Fibroblast of lung (primary cell): Measurements from ENCODE around the gene RNF217. TPM values are rescaled to one million over a fixed set of nuclear protein-coding genes. Genes with fewer than 3 reads are reported as not detected.

Experiments used
- DNase-seq, 2 donors: peaks; one replicate each; pipeline versions ENCODE4 v3.0.0 to v3.0.0-alpha.2; 2010; ENCODE audit warnings: low read depth in 2 of 2
- H2AFZ ChIP-seq: 2 replicates; pipeline ENCODE4 v1.5.1; 2012; ENCODE audit warnings: low read length, control low read depth, inconsistent platforms
- H3K27ac ChIP-seq: 2 replicates; pipeline ENCODE4 v1.5.1; 2011; ENCODE audit warnings: low read length, control low read depth; ENCODE audit not compliant: insufficient read depth
- H3K27me3 ChIP-seq: 2 replicates; pipeline ENCODE4 v1.5.1; 2011; ENCODE audit warnings: mild to moderate bottlenecking, low read length; ENCODE audit not compliant: control insufficient read depth, insufficient read depth
- H3K36me3 ChIP-seq: 2 replicates; pipeline ENCODE4 v1.5.1; 2011; ENCODE audit warnings: low read length; ENCODE audit not compliant: control insufficient read depth, insufficient read depth
- H3K4me1 ChIP-seq: 2 replicates; pipeline ENCODE4 v1.5.1; 2011; ENCODE audit warnings: low read length; ENCODE audit not compliant: control insufficient read depth, insufficient read depth; ENCODE audit errors: extremely low read depth
- H3K4me2 ChIP-seq: 2 replicates; pipeline ENCODE4 v1.5.1; 2011; ENCODE audit warnings: low read length, control low read depth; ENCODE audit not compliant: insufficient read depth; ENCODE audit errors: extremely low read depth
- H3K4me3 ChIP-seq, 4 experiments: fragments of 200-600 bp in 1 of 4; sonication (generic) in 1 of 4; replicated peaks in 1 of 4; 2 replicates each; pipeline ENCODE4 v1.5.1; 2011 to 2016; ENCODE audit warnings: low read length in 4 of 4, low read depth in 3 of 4, mild to moderate bottlenecking in 3 of 4, control low read depth in 2 of 4, inconsistent platforms in 1 of 4, mixed read lengths in 1 of 4; ENCODE audit not compliant: insufficient read depth in 1 of 4; ENCODE audit errors: control extremely low read depth in 1 of 4
- H3K79me2 ChIP-seq: 2 replicates; pipeline ENCODE4 v1.5.1; 2012; ENCODE audit warnings: mild to moderate bottlenecking, low read length, inconsistent platforms; ENCODE audit not compliant: control insufficient read depth, insufficient read depth
- H3K9ac ChIP-seq: 2 replicates; pipeline ENCODE4 v1.5.1; 2011; ENCODE audit warnings: mild to moderate bottlenecking, low read length, control low read depth; ENCODE audit not compliant: insufficient read depth
- H3K9me3 ChIP-seq: 2 replicates; pipeline ENCODE4 v1.5.1; 2012; ENCODE audit warnings: low read depth, low read length; ENCODE audit not compliant: control insufficient read depth, insufficient read depth
- H4K20me1 ChIP-seq: 2 replicates; pipeline ENCODE4 v1.5.1; 2011; ENCODE audit warnings: low read length; ENCODE audit not compliant: control insufficient read depth, insufficient read depth; ENCODE audit errors: extremely low read depth
- EZH2 ChIP-seq: IDR thresholded peaks from 2 replicates; pipeline ENCODE4 v1.5.1; 2012; ENCODE audit warnings: low read length, control low read depth, mild to moderate bottlenecking; ENCODE audit errors: missing control alignments
- polyA plus RNA-seq, 2 donors: library from polyadenylated mRNA; depleted of rRNA in 1 of 2; stranded (reverse) in 1 of 2; unstranded in 1 of 2; fragments of >200 nt; gene quantifications; 2 replicates each; pipeline ENCODE4 v1.2.1, GENCODE V29; 2011 to 2012; ENCODE audit warnings: missing spikeins in 1 of 2
- total RNA-seq: library from RNA; depleted of rRNA; stranded (reverse); fragments of >200 nt; gene quantifications from 2 replicates; pipeline ENCODE4 v1.2.1, GENCODE V29; 2014
- TF ChIP-seq, protein P1 (sequence below), 2 donors: IDR thresholded peaks in 1 of 2; conservative IDR thresholded peaks in 1 of 2; 1 replicate in 1 of 2; 2 replicates in 1 of 2; pipeline ENCODE4 v1.5.1; 2011 to 2012; ENCODE audit warnings: low read length in 2 of 2, control low read depth in 1 of 2, inconsistent platforms in 1 of 2, low read depth in 1 of 2, mild to moderate bottlenecking in 1 of 2

The RNF217 gene
- total and polyA plus RNA-seq, 2 donors (not counting 1 experiment from before 2014, with no cell fraction given): 13.2 to 19.5 TPM

DNA sequence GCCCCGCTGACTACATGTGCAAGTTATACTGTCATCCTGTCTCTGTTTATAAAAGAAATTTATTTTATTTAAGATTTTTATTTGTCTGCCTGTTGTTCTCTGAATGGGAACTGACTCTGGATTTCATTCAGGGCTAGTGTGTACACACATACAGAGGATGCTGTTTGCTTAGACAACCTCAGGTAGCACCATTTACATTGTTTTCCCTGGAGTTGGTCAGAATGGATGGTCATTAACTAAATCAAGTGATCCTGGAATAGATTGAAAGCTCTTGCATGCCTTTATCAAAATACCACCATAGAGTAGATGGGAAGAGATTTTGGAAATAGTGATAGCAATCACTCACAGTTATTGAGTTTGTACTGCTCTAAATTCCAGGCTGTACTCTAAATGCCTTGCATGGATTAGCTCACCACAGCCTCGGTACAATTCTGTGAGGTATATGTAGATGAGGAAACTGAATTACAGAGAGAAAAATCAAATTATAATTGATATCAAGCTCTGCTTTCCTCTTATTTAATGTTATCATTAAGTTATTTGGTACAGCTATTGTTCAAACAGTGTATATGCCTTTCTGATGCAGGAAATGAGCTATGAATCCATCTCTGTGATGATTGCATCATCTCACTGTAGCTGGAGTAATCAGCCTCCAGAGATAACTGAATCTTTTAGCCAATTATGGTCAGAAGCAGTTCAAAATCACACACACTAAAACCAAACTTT lies 51.9 kb downstream of the RNF217 start:
- Histone ChIP-seq H3K4me2 (peak overlapping the region; percentile 8), H3K9ac (no peak overlapping the region), H4K20me1 (no peaks in the 10 kb centered on the region), H3K27ac (no peak overlapping the region), H3K4me3 (no peak overlapping the region), H3K9me3 (no peaks in the 10 kb centered on the region), H3K36me3 (no peaks in the 10 kb centered on the region), H3K4me1 (peaks cover 11% of the 10 kb centered on the region), H2AFZ (no peak overlapping the region), H3K79me2 (no peaks in the 10 kb centered on the region), H3K27me3 (no peaks in the 10 kb centered on the region)
- peak; percentile 85 to 88 for DNase-seq
- no peak for TF ChIP-seq EZH2
- TF ChIP-seq, protein P1, sequence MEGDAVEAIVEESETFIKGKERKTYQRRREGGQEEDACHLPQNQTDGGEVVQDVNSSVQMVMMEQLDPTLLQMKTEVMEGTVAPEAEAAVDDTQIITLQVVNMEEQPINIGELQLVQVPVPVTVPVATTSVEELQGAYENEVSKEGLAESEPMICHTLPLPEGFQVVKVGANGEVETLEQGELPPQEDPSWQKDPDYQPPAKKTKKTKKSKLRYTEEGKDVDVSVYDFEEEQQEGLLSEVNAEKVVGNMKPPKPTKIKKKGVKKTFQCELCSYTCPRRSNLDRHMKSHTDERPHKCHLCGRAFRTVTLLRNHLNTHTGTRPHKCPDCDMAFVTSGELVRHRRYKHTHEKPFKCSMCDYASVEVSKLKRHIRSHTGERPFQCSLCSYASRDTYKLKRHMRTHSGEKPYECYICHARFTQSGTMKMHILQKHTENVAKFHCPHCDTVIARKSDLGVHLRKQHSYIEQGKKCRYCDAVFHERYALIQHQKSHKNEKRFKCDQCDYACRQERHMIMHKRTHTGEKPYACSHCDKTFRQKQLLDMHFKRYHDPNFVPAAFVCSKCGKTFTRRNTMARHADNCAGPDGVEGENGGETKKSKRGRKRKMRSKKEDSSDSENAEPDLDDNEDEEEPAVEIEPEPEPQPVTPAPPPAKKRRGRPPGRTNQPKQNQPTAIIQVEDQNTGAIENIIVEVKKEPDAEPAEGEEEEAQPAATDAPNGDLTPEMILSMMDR (conservative IDR thresholded peaks at IDR 0.05 in 1 of 2, IDR thresholded peaks at IDR 0.05 in 1 of 2; ENCODE audit: low read depth in 1 of 2, low read length in 2 of 2): no peak

DNA sequence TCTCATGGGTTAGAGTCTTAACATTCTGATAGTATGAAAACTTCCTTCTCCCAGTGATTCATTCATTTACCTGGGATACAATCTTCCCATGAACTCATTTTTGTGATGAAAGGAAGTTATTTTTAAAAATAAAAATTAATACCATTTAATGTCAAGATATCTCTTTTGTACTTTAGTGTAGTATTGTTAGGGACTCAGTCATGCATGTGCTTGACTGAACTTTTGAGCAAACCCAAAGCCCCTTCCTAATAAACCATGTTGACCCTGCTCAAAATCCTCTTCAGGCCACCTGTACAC lies 52.4 kb downstream of the RNF217 start:
- no peaks in the 10 kb centered on the region for H3K79me2 ChIP-seq

DNA sequence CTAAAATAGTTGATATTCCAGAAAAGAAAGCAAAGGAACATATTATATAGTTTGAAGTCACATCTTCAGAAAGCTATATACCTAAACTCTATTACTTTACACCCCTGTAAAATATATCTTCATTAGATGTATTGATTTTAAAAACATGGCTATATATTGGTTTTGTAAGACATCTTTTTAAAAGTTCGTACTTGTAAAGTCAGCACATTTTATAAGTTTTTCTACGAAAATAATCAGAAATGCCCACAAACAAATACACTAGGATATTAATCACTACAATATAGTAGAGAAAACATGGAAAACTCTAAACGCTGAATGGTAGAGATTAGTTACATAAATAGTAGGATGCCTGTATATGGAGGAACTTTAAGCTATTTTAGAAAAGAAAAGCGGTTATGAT lies 52.9 kb downstream of the RNF217 start:
- H3K79me2 ChIP-seq: no peaks in the 10 kb centered on the region
- peaks cover 6% of the 10 kb centered on the region for H3K4me1 ChIP-seq
- H3K4me2 ChIP-seq: no peak overlapping the region
- no peak for DNase-seq
- H2AFZ ChIP-seq: no peak overlapping the region
- H3K27ac ChIP-seq: no peak overlapping the region
- H3K36me3 ChIP-seq: no peaks in the 10 kb centered on the region
- H3K9me3 ChIP-seq: no peaks in the 10 kb centered on the region
- TF ChIP-seq, protein P1 (conservative IDR thresholded peaks at IDR 0.05 in 1 of 2, IDR thresholded peaks at IDR 0.05 in 1 of 2; ENCODE audit: low read depth in 1 of 2, low read length in 2 of 2): no peak
- no peak for TF ChIP-seq EZH2
- no peaks in the 10 kb centered on the region for H3K27me3 ChIP-seq
- H4K20me1 ChIP-seq: no peaks in the 10 kb centered on the region
- no peak overlapping the region for H3K9ac ChIP-seq
- H3K4me3 ChIP-seq: no peak overlapping the region

More for the DNA sequence above, 52.4 kb downstream of the RNF217 start:
- Histone ChIP-seq H2AFZ (no peak overlapping the region), H3K4me2 (no peak overlapping the region), H3K27me3 (no peaks in the 10 kb centered on the region), H3K27ac (no peak overlapping the region), H3K4me3 (no peak overlapping the region), H3K4me1 (peaks cover 9% of the 10 kb centered on the region), H3K36me3 (no peaks in the 10 kb centered on the region), H3K9ac (no peak overlapping the region), H3K9me3 (no peaks in the 10 kb centered on the region), H4K20me1 (no peaks in the 10 kb centered on the region)
- DNase-seq: no peak
- TF ChIP-seq, protein P1 (conservative IDR thresholded peaks at IDR 0.05 in 1 of 2, IDR thresholded peaks at IDR 0.05 in 1 of 2; ENCODE audit: low read depth in 1 of 2, low read length in 2 of 2): no peak
- TF ChIP-seq EZH2: no peak
